Neuronal stem cell (in vitro differentiated cells): ENCODE data around the gene GJB3.
"Not testable (repeated sequence)": the region's sequence is repeated elsewhere in the genome, so short reads cannot be mapped to it uniquely, and the experiment has no call there.

Source experiments
- DNase-seq: peaks from one replicate; pipeline ENCODE4 v3.0.0-alpha.2; 2013; ENCODE audit warnings: low spot score
- H2AFZ ChIP-seq: one replicate; pipeline ENCODE4 v1.6.1; 2013; ENCODE audit warnings: mild to moderate bottlenecking, low read length, inconsistent platforms
- H2AK5ac ChIP-seq: 2 replicates; pipeline ENCODE4 v1.6.1; 2013; ENCODE audit warnings: low read depth, mild to moderate bottlenecking, inconsistent platforms, low read length, moderate library complexity, mixed read lengths
- H2BK120ac ChIP-seq: 2 replicates; pipeline ENCODE4 v1.6.1; 2013; ENCODE audit warnings: low read depth, mild to moderate bottlenecking, inconsistent platforms, low read length, moderate library complexity, mixed read lengths
- H2BK12ac ChIP-seq: one replicate; pipeline ENCODE4 v1.6.1; 2013; ENCODE audit warnings: low read length, inconsistent platforms
- H2BK15ac ChIP-seq: 2 replicates; pipeline ENCODE4 v1.6.1; 2013; ENCODE audit warnings: mild to moderate bottlenecking, low read length, inconsistent platforms, mixed read lengths
- H2BK5ac ChIP-seq: one replicate; pipeline ENCODE4 v1.6.1; 2013; ENCODE audit warnings: inconsistent platforms, mild to moderate bottlenecking, low read length, moderate library complexity
- H3K14ac ChIP-seq: one replicate; pipeline ENCODE4 v1.6.1; 2013; ENCODE audit warnings: low read length, inconsistent platforms
- H3K18ac ChIP-seq: 2 replicates; pipeline ENCODE4 v1.6.1; 2013; ENCODE audit warnings: low read length, inconsistent platforms
- H3K23ac ChIP-seq: 2 replicates; pipeline ENCODE4 v1.6.1; 2013; ENCODE audit warnings: low read depth, mild to moderate bottlenecking, mixed read lengths, low read length, inconsistent platforms; ENCODE audit not compliant: poor library complexity
- H3K27ac ChIP-seq: replicated peaks from 3 replicates; pipeline ENCODE4 v1.5.1; 2013; ENCODE audit warnings: low read length, inconsistent platforms
- H3K27me3 ChIP-seq, 3 experiments: 2 replicates each; pipeline ENCODE4 v1.6.1; 2013; ENCODE audit warnings: low read length in 3 of 3, mild to moderate bottlenecking in 2 of 3, inconsistent platforms in 1 of 3, low read depth in 1 of 3, mixed read lengths in 1 of 3, moderate library complexity in 1 of 3; ENCODE audit not compliant: control insufficient read depth in 3 of 3, insufficient read depth in 3 of 3
- H3K36me3 ChIP-seq, 2 donors: replicated peaks in 1 of 2; 2 replicates each; pipeline ENCODE4 v1.6.1; 2013; ENCODE audit warnings: low read length in 2 of 2; ENCODE audit not compliant: control insufficient read depth in 2 of 2, insufficient read depth in 2 of 2
- H3K4ac ChIP-seq: 2 replicates; pipeline ENCODE4 v1.6.1; 2013; ENCODE audit warnings: inconsistent platforms, mild to moderate bottlenecking, low read length, moderate library complexity
- H3K4me1 ChIP-seq, 2 donors: 1 replicate in 1 of 2; 2 replicates in 1 of 2; pipeline ENCODE4 v1.6.1; 2013; ENCODE audit warnings: low read length in 2 of 2, low read depth in 1 of 2; ENCODE audit not compliant: control insufficient read depth in 2 of 2, insufficient read depth in 1 of 2
- H3K4me2 ChIP-seq: one replicate; pipeline ENCODE4 v1.6.1; 2013; ENCODE audit warnings: mild to moderate bottlenecking, low read length, inconsistent platforms; ENCODE audit not compliant: insufficient read depth, poor library complexity, severe bottlenecking
- H3K4me3 ChIP-seq, 2 donors: 2 replicates each; pipeline ENCODE4 v1.5.1; 2013; ENCODE audit warnings: low read length in 2 of 2, mild to moderate bottlenecking in 2 of 2, inconsistent platforms in 1 of 2, moderate library complexity in 1 of 2
- H3K79me1 ChIP-seq: one replicate; pipeline ENCODE4 v1.6.1; 2013; ENCODE audit warnings: low read depth, mild to moderate bottlenecking, inconsistent platforms, low read length, moderate library complexity
- H3K9ac ChIP-seq: one replicate; pipeline ENCODE4 v1.6.1; 2013; ENCODE audit warnings: mild to moderate bottlenecking, low read depth, low read length, inconsistent platforms; ENCODE audit not compliant: poor library complexity
- H3K9me3 ChIP-seq, 2 donors: replicated peaks in 1 of 2; 2 replicates each; pipeline versions ENCODE3 to v1.6.1; 2013; ENCODE audit warnings: low read length in 2 of 2, mild to moderate bottlenecking in 2 of 2, inconsistent platforms in 1 of 2, low read depth in 1 of 2, mixed read lengths in 1 of 2, moderate library complexity in 1 of 2; ENCODE audit not compliant: control insufficient read depth in 2 of 2, insufficient read depth in 1 of 2
- H4K8ac ChIP-seq: one replicate; pipeline ENCODE4 v1.6.1; 2013; ENCODE audit warnings: low read depth, mild to moderate bottlenecking, inconsistent platforms, low read length, moderate library complexity
- H4K91ac ChIP-seq: one replicate; pipeline ENCODE4 v1.6.1; 2013; ENCODE audit warnings: low read length, low read depth, mild to moderate bottlenecking, inconsistent platforms; ENCODE audit not compliant: poor library complexity
- WGBS, 2 donors: extraction: QIAGEN DNeasy Blood & Tissue Kit; methylation state at CpG; one replicate each; pipeline ENCODE4 v1.1.7; 2013; ENCODE audit warnings: missing lambda C conversion rate in 2 of 2, mixed read lengths in 1 of 2; ENCODE audit not compliant: insufficient read length in 2 of 2, insufficient replicate concordance in 1 of 2; ENCODE audit errors: extremely low coverage in 2 of 2; 5-methylcytosine and 5-hydroxymethylcytosine counted together

The GJB3 gene

DNA sequence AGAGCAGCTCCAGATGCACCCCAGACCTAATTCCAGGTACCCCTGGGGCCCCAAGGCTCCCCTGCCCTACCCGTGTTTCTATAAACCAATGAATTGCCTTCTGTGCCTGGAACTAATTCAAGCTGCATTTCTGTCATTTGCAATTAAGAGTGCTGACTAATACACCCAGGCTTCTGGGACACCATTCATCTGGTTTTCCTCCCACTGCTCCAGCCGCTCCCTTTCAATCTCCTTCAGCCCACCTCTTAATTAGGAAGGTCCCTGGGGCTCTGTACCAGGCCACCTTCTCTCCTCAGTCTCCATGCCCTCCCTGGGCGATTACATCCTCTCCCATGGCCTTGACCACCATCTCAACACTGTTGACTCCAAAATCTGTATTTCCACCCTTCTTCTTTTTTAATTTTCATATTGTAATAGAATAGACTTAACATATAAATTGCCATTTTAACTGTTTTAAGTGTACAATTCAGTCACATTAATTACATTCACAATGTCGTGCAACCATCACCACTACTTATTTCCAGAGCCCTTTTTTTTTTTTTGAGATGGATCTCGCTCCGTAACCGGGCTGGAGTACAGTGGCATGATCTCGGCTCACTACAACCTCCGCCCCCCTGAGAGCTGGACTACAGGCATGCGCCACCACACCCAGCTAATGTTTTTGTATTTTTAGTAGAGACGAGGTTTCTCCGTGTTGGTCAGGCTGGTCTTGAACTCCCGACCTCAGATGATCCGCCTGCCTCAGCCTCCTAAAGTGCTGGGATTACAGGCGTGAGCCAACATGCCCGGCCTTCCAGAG lies 9.2 kb upstream of the GJB3 start:
- Histone ChIP-seq H3K4me3 (no peak overlapping the region), H4K91ac (no peak overlapping the region), H3K27ac (no peak overlapping the region), H2AK5ac (no peak overlapping the region), H3K9ac (no peak overlapping the region), H3K18ac (no peak overlapping the region), H3K9me3 (no peaks in the 10 kb centered on the region), H2AFZ (no peak overlapping the region), H3K27me3 (peaks cover 0 to 34% (median 2%) of the 10 kb centered on the region in 3 experiments), H3K23ac (no peak overlapping the region), H3K14ac (no peak overlapping the region), H3K36me3 (no peaks in the 10 kb centered on the region), H3K79me1 (no peaks in the 10 kb centered on the region), H2BK120ac (no peak overlapping the region), H2BK12ac (no peak overlapping the region), H3K4me2 (no peak overlapping the region), H2BK15ac (no peak overlapping the region), H4K8ac (no peak overlapping the region), H3K4ac (no peak overlapping the region), H2BK5ac (no peak overlapping the region), H3K4me1 (no peaks in the 10 kb centered on the region)
- no CpG with 5 or more reads among the region's 16 CpGs for WGBS, 2 donors
- DNase-seq, result no peak

DNA sequence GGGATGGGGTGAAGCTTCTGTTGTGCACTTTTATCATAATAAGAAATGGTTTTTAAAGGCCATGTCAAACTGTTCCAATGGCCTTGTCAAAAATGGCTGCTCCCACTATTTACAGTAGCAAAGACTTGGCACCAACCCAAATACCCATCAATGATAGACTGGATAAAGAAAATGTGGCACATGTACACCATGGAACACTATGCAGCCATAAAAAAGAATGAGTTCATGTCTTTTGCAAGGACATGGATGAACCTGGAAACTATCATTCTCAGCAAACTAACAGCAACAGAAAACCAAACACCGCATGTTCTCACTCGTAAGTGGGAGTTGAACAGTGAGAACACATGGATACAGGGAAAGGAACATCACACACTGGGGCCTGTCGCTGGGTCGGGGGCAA lies 7.9 kb upstream of the GJB3 start:
- H2BK120ac ChIP-seq, H3K9me3 ChIP-seq, H3K79me1 ChIP-seq, H3K9ac ChIP-seq, H2AK5ac ChIP-seq, H2BK15ac ChIP-seq, H3K4me2 ChIP-seq, H3K27ac ChIP-seq, H3K14ac ChIP-seq, H3K18ac ChIP-seq, H2AFZ ChIP-seq, H4K8ac ChIP-seq, H2BK5ac ChIP-seq, DNase-seq, H4K91ac ChIP-seq, H3K4me3 ChIP-seq, H3K23ac ChIP-seq, H3K36me3 ChIP-seq, H3K4ac ChIP-seq, H2BK12ac ChIP-seq, H3K4me1 ChIP-seq: not testable (repeated sequence)
- no CpG with 5 or more reads among the region's 4 CpGs for WGBS, 2 donors
- H3K27me3 ChIP-seq, result peaks cover 0 to 41% (median 2%) of the 10 kb centered on the region in 3 experiments

- no peak for DNase-seq
- H2AK5ac ChIP-seq, result no peak overlapping the region
- H3K9me3 ChIP-seq, result no peaks in the 10 kb centered on the region
- H3K4ac ChIP-seq, result no peak overlapping the region
- no peak overlapping the region for H2BK5ac ChIP-seq
- H3K27me3 ChIP-seq, result peaks cover 0 to 51% (median 7%) of the 10 kb centered on the region in 3 experiments
- H3K27ac ChIP-seq, result no peak overlapping the region
- H3K79me1 ChIP-seq, result no peaks in the 10 kb centered on the region
- H4K91ac ChIP-seq, result no peak overlapping the region
- no peak overlapping the region for H3K14ac ChIP-seq
- no peaks in the 10 kb centered on the region for H3K4me1 ChIP-seq
- no peak overlapping the region for H2AFZ ChIP-seq
- no peak overlapping the region for H4K8ac ChIP-seq
- H3K4me3 ChIP-seq, result no peak overlapping the region
- H3K9ac ChIP-seq, result no peak overlapping the region
- no peak overlapping the region for H3K18ac ChIP-seq
- no peak overlapping the region for H2BK15ac ChIP-seq
- no peaks in the 10 kb centered on the region for H3K36me3 ChIP-seq
- no peak overlapping the region for H3K23ac ChIP-seq
- H2BK120ac ChIP-seq, result no peak overlapping the region
- no peak overlapping the region for H3K4me2 ChIP-seq
- no CpG with 5 or more reads among the region's 8 CpGs for WGBS, 2 donors
- no peak overlapping the region for H2BK12ac ChIP-seq
These were observed 6.1 kb upstream of the GJB3 start for GRCh38 chr1:34774957-34775356.

DNA sequence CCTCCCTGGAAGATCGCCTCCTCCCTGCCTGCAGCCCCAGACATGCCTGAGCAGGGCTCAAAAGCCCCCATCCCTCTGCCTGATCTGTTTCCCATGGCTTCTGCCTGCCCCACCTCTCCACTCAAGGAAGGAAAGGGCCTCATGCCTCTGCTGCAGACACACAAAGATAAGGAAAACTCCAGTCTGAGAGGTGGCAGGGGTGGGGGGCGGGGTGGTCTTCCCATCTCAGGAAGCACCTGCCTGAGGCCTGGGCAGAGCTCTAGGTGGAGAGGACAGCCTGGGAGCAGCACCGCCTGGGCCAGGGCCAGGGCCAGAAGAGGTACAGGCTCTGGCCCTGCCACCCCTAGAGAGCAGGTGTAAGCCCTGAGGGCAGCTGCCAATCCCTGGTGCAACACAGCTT lies 4.1 kb upstream of the GJB3 start:
- Histone ChIP-seq H2BK5ac (no peak overlapping the region), H3K27ac (no peak overlapping the region), H3K4me1 (peaks cover 0 to 5% of the 10 kb centered on the region in 2 donors), H3K4me2 (no peak overlapping the region), H2AK5ac (no peak overlapping the region), H3K9me3 (no peaks in the 10 kb centered on the region), H2BK12ac (no peak overlapping the region), H4K8ac (no peak overlapping the region), H3K27me3 (peaks cover 9 to 71% (median 24%) of the 10 kb centered on the region in 3 experiments), H4K91ac (no peak overlapping the region), H3K9ac (no peak overlapping the region), H3K4ac (no peak overlapping the region), H3K23ac (no peak overlapping the region), H2AFZ (no peak overlapping the region), H3K36me3 (no peaks in the 10 kb centered on the region), H3K79me1 (no peaks in the 10 kb centered on the region), H3K14ac (no peak overlapping the region), H3K4me3 (peak overlapping the region in 1 of 2 donors; percentile 16), H2BK15ac (no peak overlapping the region), H3K18ac (no peak overlapping the region), H2BK120ac (no peak overlapping the region)
- no CpG with 5 or more reads among the region's 3 CpGs for WGBS, 2 donors
- DNase-seq, result no peak
